Calu3 (cell line): ENCODE data around the gene ATR. TPM values are rescaled to one million over a fixed set of nuclear protein-coding genes. Genes with fewer than 3 reads are reported as not detected.
"Not testable (repeated sequence)": the region's sequence is repeated elsewhere in the genome, so short reads cannot be mapped to it uniquely, and the experiment has no call there.

Experiments used
- BruUV-seq: library from RNA; stranded (reverse); fragments of 400-500 nt; replicated peaks from 2 replicates; lab custom pipeline; 2021; lab: Mats Ljungman, UMichigan
- CTCF ChIA-PET: fragments of 300-600 bp; sonication (Branson Sonifier 250); formaldehyde crosslinking; loops from one replicate; lab custom pipeline; 2022; ENCODE audit warnings: antibody characterized with exemption; lab: Charles Lee
- DNase-seq: peaks from one replicate; pipeline ENCODE4 v3.0.0; 2022
- H3K27ac Mint-ChIP-seq: one replicate; pipeline ENCODE4 v1.8.0; 2022; ENCODE audit warnings: mixed read lengths; ENCODE audit not compliant: unreplicated experiment
- H3K27me3 Mint-ChIP-seq: one replicate; pipeline ENCODE4 v1.8.0; 2022; ENCODE audit warnings: mixed read lengths; ENCODE audit not compliant: unreplicated experiment
- H3K36me3 Mint-ChIP-seq: one replicate; pipeline ENCODE4 v1.8.0; 2022; ENCODE audit warnings: mild to moderate bottlenecking, moderate library complexity, mixed read lengths; ENCODE audit not compliant: insufficient read depth, unreplicated experiment
- H3K4me1 Mint-ChIP-seq: one replicate; pipeline ENCODE4 v1.8.0; 2022; ENCODE audit warnings: mild to moderate bottlenecking, low read depth, mixed read lengths; ENCODE audit not compliant: unreplicated experiment
- H3K4me3 Mint-ChIP-seq: one replicate; pipeline ENCODE4 v1.8.0; 2022; ENCODE audit warnings: mild to moderate bottlenecking, low read depth, moderate library complexity, mixed read lengths; ENCODE audit not compliant: unreplicated experiment
- H3K9me3 Mint-ChIP-seq: one replicate; pipeline ENCODE4 v1.8.0; 2022; ENCODE audit warnings: low read depth, mixed read lengths; ENCODE audit not compliant: unreplicated experiment
- intact Hi-C: fragments of 100-400 bp; cut with micrococcal nuclease; formaldehyde crosslinking; loops from one replicate; pipeline ENCODE4 v1.10.0; 2022; ENCODE audit not compliant: unreplicated experiment
- total RNA-seq: library from RNA; stranded (reverse); gene quantifications from 2 replicates; pipeline ENCODE4 v1.2.3, GENCODE V29; 2022
- TF ChIP-seq, protein P1 (sequence below): fragments of 200-600 bp; IDR thresholded peaks from one replicate; pipeline ENCODE4 v1.8.0; 2022; ENCODE audit warnings: antibody characterized with exemption; ENCODE audit not compliant: unreplicated experiment

ATR gene
- total RNA-seq, 1 experiment from 2014 or later, result 70.5 TPM

DNA sequence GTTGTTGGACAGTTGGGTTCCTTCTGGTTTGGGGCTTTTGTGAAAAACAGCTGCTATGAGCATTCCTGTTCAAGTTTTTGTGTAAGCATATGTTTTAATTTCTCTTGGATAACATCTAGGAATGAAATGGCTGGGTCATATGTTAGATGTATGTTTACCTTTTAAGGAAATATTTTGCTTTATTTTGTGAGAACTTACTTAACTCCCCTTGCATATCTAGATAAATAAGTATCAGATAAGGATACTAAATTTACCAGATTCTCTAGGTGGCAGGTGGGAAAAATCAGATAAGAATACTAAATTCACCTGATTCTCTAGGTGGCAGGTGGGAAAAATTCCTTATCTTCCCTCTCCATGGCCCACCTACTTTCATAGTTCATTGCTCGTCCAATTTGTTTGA, 16.6 kb upstream of the ATR start:
- intact Hi-C loops, result loop anchor here (5.0 kb wide), 1 partner anchor 52 kb away; no protein-coding TSS in a partner anchor
- Mint-ChIP-seq H3K36me3 (peaks cover 40% of the 10 kb centered on the region), H3K27ac (peak overlapping the region; percentile 84), H3K27me3 (no peaks in the 10 kb centered on the region), H3K4me1 (peaks cover 32% of the 10 kb centered on the region), H3K9me3 (no peaks in the 10 kb centered on the region), H3K4me3 (peak overlapping the region; percentile 99)
- BruUV-seq, result no TSS peak
- CTCF ChIA-PET, result no interaction called here
- no peak for DNase-seq
- TF ChIP-seq, protein P1, sequence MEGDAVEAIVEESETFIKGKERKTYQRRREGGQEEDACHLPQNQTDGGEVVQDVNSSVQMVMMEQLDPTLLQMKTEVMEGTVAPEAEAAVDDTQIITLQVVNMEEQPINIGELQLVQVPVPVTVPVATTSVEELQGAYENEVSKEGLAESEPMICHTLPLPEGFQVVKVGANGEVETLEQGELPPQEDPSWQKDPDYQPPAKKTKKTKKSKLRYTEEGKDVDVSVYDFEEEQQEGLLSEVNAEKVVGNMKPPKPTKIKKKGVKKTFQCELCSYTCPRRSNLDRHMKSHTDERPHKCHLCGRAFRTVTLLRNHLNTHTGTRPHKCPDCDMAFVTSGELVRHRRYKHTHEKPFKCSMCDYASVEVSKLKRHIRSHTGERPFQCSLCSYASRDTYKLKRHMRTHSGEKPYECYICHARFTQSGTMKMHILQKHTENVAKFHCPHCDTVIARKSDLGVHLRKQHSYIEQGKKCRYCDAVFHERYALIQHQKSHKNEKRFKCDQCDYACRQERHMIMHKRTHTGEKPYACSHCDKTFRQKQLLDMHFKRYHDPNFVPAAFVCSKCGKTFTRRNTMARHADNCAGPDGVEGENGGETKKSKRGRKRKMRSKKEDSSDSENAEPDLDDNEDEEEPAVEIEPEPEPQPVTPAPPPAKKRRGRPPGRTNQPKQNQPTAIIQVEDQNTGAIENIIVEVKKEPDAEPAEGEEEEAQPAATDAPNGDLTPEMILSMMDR, result no peak

DNA sequence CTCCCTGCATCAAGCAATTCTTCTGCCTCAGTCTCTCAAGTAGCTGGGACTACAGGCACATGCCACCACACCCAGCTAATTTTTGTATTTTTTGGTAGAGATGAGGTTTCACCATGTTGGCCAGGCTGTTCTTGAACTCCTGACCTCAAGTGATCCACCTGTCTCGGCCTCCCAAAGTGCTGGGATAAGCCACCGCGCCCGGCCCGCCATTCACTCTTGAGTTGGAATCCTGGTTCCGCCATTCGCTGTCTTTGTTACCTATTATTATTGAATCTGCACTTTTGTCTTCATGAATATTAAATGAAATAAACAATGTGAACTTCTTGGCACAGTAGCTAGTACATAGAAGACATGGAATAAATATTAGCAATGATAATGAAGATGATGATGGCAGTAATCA, 13.7 kb upstream of the ATR start:
- intact Hi-C loops, result not testable (repeated sequence)
- CTCF ChIA-PET, result interaction anchor here (0.6 to 0.7 kb wide), 2 partner anchors 93 to 308 kb away, joined by 3 read pairs; no protein-coding TSS in a partner anchor
- H3K36me3 Mint-ChIP-seq, result peaks cover 21% of the 10 kb centered on the region

DNA sequence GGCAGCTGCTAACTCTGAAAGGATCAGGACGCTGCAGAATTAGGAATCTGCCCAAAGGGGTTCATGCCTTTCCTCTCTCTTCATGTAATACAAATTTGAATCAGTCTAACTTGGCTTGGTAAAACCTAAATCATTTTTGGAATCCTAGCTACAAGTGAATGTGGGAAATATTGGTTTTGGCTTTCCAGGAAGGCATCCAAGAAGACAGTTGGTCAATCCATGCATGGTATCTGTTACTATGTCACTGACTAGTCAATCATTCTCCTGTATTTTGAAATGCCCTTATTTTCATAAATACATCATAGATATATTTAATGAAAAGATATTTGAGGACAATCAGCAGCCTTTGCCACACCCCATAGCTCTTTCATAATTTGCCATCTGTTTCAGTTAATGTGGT, 10.2 kb upstream of the ATR start:
- Mint-ChIP-seq H3K27me3 (no peaks in the 10 kb centered on the region), H3K4me3 (no peak overlapping the region), H3K36me3 (no peaks in the 10 kb centered on the region), H3K4me1 (peaks cover 9% of the 10 kb centered on the region), H3K9me3 (no peaks in the 10 kb centered on the region), H3K27ac (no peak overlapping the region)
- CTCF ChIA-PET, result interaction anchor here (0.5 to 4.4 kb wide), 4 partner anchors 36 to 316 kb away, joined by 3 to 91 read pairs (median 4); no protein-coding TSS in a partner anchor
- intact Hi-C loops, result no loop called here
- no TSS peak for BruUV-seq
- DNase-seq, result no peak
- TF ChIP-seq, protein P1, result no peak

More for the DNA sequence above, 13.7 kb upstream of the ATR start:
- not testable (repeated sequence) for H3K27me3 Mint-ChIP-seq, H3K27ac Mint-ChIP-seq, H3K9me3 Mint-ChIP-seq, BruUV-seq, H3K4me3 Mint-ChIP-seq, DNase-seq
- peaks cover 13% of the 10 kb centered on the region for H3K4me1 Mint-ChIP-seq

DNA sequence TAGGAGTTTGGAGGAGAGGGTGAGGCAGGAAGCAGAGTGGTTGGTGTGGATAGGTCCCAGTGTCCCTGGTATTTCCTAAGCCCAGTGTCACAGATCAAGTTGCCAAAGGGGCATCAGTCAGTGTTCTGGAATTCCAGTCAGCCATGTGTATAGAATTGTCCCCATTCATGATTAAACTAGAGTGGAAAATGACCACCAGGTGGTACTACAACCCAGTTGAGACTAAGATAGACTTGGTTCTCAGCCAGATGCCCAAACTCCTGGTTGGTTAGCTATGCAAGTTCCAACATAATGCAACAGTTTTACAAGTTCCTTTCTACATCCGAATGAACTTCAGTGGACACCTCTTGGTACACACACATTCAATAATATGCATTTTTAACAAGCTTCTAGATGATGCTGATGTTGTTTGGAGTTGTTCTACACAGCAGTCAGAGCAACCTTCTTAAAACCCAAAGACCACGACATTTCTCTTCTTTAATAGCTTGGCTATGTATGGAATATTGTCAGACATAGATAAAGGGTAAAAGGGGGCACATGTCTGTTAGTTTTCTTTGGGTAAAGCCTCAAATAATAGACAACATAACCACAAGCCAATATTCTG, 8.4 kb upstream of the ATR start:
- TF ChIP-seq, protein P1, result peak; percentile 82
- intact Hi-C loops, result loop anchor here (1.0 to 2.0 kb wide), 6 partner anchors 78 to 408 kb away; no protein-coding TSS in a partner anchor
- no TSS peak for BruUV-seq
- CTCF ChIA-PET, result interaction anchor here (0.6 to 4.4 kb wide), 20 partner anchors 8 to 414 kb away, joined by 3 to 91 read pairs (median 4); partner anchors contain the start of genes ATR, PLS1, TRPC1 and U2SURP
- Mint-ChIP-seq H3K4me1 (peaks cover 9% of the 10 kb centered on the region), H3K4me3 (no peak overlapping the region), H3K36me3 (no peaks in the 10 kb centered on the region), H3K27me3 (no peaks in the 10 kb centered on the region), H3K27ac (no peak overlapping the region), H3K9me3 (no peaks in the 10 kb centered on the region)
- DNase-seq, result peak; percentile 85

DNA sequence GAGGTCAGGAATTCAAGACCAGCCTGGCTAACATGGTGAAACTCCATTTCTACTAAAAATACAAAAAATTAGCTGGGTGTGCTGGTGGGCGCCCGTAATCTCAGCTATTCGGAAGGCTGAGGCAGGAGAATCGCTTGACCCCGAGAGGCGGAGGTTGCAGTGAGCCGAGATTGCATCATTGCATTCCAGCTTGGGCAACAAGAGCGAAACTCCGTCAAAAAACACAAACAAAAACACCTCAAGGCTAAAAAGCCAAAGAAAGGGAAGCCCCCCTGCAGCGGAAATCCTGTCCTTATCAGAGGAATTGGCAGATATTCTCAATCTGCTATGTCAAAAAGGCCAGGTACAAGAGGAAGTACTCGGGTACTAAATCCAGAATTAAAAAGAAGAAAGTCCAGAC, 2.5 kb upstream of the ATR start:
- Mint-ChIP-seq H3K4me1 (peaks cover 24% of the 10 kb centered on the region), H3K36me3 (peaks cover 32% of the 10 kb centered on the region)
- DNase-seq, H3K4me3 Mint-ChIP-seq, BruUV-seq, intact Hi-C loops, CTCF ChIA-PET, H3K27me3 Mint-ChIP-seq, H3K9me3 Mint-ChIP-seq, H3K27ac Mint-ChIP-seq: not testable (repeated sequence)
